HG02588 (cell line): ENCODE results near the gene DSCAML1.
"Not testable (repeated sequence)": the region's sequence is repeated elsewhere in the genome, so short reads cannot be mapped to it uniquely, and the experiment has no call there.

Experiments
- ATAC-seq: cut with Tn5 transposase; IDR thresholded peaks from one replicate; pipeline ENCODE4 v1.9.1; 2021; ENCODE audit warnings: mild to moderate bottlenecking, moderate library complexity; ENCODE audit not compliant: unreplicated experiment

The DSCAML1 gene

DNA sequence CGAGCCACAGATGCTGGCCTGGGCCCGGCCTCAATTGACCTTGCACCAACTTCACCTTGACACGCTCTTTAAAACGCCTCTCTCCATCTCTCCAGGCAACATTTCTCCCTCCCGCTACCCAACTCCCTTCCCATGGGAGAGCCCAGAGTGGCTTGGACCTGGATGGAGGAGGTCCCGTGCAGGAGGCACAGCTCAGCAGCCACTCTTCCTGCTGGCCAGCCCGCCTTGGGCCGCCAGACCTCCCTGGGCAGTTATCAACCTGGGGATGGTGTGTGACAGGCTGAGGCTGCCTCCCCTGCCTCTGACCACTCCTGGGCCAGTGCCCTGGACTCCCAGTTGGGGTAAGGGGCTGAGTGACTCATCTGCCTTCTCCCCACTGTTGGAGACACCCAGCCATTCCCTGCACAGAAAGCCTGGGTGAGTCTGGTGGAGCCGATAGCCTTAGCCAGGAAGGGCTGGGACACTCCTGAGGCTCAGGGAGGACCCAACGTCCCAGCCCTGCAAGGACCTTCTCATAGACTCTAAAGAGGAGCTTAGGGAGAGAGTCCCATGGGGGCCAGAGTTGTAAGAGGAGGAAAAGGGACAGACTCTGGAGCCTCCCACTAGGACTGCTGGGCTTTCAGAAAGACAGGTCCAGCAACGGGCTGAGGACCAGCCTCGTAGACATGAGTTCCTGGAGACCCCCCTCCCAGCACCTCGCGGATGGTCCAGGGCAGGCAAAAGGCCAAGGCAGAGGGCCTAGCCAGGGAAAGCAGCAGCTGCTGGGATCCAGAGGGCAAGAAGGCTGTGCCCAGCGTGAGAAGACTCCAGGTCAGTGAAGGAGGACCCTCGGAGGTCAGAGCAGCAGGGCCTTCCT is 337.7 kb downstream of the DSCAML1 start:
- ATAC-seq, result no peak

DNA sequence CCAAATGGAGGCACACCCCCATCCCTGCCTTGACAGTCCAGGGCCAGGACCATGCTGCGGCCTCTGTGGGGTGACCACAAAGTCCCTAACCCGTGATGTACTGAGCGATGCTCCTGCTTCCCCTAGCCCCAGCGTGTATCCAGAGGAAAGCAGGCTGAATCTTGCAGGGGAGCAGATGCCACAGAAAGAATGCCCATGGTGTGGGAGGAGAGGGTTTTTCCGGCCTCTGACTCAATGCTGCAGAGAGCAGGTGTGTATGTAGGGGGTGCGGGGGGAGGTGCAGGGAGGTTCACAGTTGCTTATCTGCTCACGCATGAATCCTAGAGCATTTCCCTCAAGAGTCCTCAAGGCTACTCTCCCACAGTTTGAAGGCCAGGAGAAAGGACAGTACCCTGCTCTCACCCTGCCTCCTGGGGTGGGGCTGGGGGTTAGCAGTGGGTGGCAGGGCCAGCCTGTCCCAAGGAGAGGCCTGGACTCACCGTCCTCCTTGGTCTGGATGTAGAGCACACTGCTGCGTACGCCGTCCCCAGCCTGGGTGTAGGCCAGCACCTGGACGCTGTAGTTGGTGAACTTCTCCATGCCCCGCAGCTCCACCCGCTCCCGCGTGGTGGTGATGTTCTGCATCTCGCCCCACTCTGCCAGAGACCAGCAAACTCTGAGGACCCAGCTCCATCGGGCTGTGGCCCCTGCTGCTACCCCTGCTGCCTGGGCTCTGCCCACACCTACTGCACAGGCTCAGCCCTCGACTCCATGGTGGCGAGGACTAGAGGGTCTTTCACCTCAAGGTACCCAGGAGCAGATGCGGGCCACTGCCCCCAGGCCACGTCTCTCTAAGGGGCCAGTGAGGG is 338.5 kb downstream of the DSCAML1 start:
- ATAC-seq, result peak; percentile 56

DNA sequence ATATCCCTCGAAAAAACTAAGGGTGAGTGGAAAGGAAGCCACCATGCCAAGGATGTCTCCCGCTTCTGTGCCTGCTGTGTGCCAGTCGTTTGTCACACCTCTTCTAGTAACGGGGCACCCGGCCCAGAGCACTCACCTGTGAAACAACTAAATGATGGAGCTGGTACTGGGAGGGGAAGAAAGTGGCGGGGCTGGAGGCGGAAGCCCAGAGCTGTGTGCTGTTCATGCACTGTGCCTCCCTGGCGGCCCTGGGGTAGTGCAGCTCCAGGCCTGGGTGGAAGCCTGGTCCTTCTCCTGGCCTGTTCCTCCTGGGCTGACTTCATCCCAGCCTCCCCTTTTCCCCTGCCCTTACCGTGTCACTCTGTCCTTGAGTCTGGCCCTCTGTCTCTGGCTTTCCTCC is 339.2 kb downstream of the DSCAML1 start:
- ATAC-seq, result peak; percentile 15

DNA sequence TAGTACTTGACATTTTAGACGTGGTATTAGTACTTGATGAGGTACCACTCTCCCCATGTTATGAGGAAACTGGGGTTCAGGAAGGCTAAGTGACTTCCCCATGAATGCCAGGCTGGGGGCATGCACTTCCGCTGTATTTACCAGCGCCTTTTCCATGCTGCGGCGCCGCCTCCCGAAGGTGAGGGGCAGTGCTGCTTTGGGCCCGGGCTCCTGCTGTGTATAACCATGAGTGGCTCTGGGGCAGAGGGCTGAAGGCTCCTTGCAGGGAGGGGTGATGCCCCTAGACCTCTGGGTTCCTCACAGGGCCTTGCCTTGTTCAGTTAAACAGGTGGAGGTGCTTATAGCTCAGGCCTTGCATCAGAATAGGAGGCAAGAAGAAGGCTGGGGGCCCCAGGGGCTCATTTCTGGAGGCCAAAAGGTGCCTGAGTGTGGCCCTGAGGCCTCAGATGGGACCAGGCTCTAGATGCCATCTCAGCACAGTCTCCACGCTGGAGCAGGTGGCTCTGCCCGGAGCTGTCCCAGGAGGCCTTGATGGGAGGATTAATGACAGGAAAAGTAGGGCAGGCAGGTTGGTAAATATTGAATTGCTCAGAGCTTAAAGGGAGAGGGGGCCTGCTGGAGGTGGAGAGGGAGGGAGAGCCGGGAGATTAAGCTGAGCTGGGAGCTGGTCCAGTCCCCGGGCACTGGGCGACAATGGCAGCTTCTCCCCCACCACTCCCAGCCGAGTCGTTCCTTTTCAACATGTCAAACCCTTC is 339.8 kb downstream of the DSCAML1 start:
- ATAC-seq, result no peak

DNA sequence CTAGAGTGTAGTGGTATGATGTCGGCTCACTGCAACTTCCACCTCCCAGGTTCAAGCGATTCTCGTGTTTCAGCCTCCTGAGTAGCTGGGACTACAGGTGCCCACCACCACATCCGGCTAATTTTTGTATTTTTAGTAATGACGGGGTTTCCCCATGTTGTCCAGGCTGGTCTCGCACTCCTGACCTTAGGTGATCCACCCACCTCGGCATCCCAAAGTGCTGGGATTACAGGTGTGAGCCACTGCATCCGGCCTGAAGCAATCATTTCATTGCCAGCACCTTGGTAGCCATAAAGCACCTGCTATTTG is 340.3 kb downstream of the DSCAML1 start:
- ATAC-seq, result not testable (repeated sequence)

DNA sequence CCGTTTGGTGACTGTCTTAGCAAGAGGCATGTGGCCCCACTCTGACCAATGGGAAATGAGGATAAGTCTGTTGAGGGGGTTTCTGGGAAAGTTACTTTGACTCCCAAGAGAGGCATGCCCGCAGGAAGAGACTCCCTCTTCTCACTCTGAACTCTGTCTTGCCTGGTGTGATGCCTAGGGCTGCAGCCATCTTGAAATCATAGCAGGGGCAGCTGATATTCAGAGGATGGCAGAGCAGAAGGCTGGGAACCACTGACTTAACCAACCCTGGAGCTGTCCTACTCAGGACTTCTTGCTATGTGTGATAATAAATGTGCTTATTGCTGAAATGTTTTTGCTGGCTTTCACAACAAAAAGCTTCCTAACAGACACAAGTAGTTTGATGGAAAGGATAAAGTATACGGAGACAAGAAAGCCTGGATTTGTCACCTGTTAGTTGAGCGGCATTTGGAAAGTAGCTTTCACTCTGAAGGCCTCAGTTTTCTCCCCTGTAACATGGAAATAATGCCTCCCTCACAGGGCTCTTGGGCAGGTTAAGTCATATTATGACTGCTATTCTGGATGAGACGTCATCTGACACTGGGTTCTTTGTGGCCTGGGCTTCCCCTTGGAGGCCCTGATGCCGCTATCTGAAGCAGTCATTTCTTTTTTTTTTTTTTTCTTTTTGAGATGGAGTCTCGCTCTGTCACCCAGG is 340.8 kb downstream of the DSCAML1 start:
- peak; percentile 55 for ATAC-seq

DNA sequence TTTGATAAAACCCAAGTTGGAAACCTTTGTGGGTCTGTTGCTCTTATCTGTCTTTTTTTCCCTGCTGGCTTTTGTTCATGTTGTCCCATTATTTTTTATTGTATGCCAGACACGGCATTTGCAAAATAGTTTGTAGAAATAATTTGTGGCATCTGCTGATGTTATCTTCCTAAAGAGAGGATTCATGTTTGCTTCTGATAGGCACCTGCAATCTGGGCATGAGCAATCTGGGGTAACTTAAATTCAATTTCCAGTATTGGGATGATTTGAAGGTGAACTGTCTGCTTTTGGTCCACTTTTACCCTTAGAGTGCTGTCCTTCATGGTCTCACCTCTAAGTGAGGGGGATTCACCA is 342.5 kb downstream of the DSCAML1 start:
- no peak for ATAC-seq

DNA sequence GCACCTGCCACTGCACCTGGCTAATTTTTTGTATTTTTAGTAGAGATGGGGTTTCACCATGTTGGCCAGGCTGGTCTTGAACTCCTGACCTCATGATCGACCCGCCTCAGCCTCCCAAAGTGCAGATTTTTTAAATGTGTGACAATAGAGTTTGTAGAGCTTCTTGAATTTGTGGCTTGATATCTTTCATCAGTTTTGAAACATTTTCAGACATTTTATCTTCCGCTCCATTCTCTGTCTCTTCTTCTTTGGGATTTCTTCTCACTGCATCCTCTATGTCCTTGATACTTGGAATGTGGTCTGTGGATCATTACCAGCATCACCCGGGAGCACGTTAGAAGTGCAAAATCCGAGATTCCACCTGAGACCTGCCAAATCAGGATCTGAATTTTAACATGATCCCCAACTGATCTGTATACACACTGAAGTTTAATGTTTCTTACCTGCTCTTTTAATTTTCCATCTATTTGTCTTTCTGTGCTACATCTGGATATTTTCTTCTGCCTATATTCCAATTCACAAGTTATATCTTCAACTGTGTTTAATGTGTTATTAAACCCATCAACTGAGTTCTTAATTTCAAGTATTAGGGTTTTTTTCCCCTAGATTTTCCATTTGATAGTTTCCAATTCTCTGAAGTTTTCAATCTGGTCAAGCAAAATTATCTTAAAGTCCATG is 343.0 kb downstream of the DSCAML1 start:
- ATAC-seq, result no peak

DNA sequence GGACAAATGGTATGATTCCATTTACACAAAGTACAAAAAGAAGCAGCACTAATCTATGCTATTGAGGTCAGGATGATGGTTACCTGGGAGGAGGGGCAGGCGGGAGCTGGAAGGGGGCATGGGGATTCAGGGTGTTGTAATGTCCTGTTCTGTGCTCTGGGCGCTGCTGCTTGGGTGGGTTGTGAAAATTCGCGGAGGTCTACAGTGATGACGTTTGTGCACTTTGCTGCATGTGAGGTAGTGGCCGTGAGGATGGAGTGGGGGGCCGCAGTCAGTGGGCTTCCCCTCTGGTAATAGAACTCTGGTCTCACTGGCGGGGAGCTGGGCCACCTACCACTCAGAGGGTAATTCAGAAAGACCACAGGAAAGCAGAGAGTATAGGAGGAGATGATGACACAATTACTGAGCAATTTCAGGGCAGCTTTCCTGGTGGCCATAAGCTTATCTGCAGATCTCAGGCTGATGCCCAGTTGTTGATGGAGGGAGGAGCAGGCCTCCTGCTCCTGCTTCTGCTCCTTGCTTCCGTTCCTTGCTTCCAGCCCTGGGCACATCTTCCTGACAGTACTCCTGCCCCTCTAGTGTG is 347.8 kb downstream of the DSCAML1 start:
- no peak for ATAC-seq

DNA sequence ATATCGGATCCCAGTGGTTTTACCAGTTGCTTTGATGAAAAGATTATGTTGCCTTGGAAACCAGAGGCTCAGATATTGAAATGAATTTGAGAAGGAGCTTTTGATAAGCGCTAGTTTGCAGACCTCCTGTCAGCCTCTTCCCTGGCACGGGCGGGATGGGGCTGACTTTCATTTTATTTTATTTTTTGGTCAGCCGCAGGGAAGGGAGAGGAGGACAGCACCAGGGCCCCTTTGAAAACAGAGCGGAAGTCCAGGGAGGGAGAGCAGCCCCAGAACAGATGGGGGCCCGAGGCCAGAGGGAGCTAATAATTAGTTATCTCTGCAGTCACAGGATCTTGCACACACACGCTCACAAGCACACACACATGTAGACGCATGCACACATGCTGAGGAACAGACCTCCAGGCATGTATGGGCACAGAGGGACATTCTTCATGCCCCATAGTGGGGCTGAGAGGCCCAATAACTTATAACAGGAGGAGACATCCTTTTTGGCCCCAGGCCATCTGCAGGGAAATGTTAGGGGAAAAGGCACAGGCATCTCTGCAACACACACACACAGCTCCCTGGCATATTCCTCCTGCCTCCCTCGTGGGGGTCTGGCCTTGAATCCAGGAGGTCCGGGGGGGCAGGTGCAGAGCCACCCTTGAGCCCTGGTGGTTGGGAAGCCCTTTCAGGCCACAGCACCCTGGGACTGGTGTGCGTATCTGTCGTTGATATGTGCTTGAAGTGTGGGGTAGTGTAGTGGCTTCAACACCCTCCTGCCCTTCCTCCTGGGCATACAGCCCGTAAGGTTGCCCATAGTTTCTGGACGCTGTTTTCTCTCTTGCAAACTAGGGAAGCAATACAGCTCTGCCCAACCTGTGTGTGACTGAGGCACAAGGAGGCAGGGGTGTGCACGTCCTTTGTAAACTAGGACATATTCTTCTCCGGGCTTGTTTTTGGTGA is 352.0 kb downstream of the DSCAML1 start:
- no peak for ATAC-seq

DNA sequence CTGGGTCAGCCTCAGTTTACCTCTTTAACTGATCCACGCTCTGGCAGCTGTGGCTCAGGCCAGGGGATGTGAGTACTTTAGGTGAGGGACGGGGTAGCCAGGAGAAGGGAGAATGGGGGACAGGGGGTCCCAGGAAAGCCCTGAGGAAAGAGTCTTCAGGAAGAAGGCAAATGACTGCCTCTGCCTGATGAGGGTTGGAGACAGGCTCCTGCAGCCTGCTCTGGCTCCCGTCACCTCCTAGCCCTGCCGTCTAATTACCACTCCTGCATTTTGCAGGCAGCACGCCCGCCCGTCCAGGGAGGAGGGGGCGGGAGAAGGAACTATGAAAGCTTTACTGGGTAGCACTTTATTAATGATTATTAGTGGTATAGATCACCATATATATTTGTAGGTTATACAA is 352.8 kb downstream of the DSCAML1 start:
- ATAC-seq, result no peak

DNA sequence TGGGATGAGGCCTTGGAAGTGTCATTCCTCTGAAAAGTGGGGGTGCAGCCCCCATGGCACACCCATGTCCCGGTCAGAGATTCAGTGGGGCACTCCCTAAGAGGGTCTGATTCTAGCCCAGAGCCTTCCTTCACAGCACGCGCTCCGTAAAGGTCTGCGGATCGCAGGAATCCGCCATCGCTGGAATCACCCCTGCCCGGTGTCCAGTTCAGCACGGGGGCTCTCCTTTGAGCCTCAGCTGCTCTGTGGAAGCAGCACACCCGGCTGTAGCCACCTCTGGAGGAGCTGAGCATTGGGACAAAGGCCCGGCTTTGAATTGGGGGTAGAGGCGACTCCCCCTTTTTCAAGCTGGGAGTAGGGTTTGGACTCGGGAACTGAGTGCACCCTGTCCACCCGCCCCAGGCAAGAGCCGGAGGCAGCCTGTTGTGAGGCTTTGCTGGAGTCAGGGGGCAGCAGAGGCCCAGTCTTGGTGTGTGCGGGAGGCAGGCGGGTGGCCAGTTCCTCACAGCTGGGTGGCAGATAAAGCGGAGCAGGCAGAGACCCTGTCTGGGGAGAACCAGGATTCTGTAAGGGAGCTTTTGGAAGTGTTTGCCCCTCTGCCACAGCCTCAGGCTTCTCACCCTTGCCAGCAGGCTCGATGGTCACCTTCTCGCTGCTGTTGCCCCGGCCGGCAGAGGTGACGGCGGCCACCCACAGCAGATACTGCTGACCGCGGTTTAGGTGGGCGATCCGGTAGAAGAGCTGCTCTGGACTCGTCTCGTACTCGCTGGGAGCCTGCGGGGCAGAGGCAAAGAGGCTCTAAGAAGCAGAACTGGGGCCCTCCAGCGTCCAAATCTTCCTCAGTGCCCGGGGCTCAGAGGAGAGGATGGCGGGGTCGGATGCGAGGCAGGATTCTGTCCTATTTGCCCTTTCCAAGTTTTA is 353.5 kb downstream of the DSCAML1 start:
- no peak for ATAC-seq

DNA sequence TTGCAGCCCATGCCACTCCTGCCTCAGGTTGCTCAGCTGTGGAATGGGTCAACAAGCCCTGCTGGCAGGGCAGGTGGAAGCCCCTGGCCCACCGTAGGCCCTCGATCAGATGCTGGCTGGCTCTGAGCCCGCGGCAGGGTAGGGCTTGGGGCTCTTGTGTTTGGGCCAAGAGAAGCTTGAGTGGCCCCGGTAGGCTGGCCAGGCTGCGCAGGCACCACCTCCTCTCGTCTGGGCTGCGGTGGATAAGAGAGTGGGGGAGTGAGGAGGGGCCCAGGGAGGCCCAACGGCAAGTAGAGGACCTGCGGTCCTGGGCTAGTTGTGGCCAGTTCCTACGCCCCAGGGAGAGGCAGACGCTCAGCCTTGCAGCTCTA is 354.2 kb downstream of the DSCAML1 start:
- no peak for ATAC-seq

DNA sequence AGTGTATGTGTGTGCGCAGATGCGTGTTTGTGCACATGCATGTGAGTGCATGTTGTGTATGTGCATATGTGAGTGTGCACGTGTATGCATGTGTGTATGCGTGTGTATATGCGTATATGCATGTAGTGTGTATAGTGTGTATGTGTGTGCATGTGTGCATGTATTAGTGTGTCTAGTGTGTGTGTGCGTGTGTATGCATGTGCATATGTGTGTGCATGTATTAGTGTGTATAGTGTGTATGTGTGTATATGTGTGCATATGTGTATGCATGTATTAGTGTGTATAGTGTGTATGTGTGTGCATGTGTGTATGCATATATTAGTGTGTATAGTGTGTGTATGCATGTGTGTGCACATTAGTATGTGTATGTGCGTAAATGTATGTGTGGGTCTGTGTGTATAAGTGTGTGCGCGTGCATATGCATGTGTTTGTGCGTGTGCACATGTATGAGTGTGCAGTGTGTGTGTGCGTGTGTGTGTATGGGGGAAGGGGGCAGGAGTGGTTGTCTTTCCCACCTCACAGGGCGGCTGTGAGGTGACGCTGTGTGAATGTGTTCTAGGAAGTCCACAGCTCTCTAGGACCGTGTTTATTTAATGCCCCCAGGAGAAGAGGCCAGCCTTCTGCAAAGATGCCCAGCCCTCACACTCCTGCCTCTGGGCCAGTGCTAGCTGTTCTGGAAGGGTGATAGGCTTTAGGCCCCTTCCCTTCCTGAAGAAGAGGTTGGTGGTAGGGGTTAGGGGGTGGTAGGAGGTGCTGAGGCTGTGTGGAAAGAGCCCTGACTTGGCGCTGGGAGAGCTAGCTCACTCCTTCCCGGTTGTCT is 354.8 kb downstream of the DSCAML1 start:
- no peak for ATAC-seq

DNA sequence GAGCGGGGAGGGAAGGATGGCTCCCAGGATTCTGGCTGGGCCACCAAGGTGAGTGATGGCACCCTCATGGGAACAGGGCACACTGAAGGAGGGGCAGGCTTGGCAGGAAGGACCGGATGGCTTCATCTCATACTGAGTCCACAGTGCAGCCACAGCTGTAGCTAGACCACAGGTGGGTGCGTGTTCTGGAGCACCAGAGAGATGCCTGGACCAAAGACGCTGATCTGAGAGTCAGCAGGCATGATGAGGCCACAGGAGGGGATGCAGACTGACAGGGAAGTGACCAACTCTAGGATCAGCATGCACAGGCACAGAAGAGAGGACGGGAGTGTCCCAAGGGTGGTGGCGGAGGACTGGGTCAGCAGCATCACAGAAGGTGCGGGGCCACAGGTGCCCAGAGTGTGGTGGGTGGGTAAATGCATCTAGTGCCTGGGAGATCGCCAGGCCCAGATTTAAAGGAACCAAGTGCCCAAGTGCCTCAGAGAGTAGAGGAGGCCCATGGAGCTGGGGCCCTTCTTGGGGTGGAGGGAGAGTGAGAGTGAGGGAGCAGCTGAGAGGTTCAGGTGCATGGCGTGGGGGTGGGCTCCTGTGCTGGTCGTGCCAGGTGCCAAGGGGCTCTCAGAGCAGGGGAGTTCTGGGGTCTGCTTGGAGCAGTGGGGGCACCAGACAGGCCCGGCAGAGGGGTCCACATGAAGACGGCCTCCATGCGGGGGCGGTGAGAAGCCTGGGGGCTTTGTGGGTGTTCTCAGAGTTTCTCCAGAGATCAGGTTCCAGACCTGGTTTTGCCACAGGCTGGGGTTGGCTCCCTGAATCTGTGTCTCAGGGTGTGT is 355.7 kb downstream of the DSCAML1 start:
- ATAC-seq, result no peak

DNA sequence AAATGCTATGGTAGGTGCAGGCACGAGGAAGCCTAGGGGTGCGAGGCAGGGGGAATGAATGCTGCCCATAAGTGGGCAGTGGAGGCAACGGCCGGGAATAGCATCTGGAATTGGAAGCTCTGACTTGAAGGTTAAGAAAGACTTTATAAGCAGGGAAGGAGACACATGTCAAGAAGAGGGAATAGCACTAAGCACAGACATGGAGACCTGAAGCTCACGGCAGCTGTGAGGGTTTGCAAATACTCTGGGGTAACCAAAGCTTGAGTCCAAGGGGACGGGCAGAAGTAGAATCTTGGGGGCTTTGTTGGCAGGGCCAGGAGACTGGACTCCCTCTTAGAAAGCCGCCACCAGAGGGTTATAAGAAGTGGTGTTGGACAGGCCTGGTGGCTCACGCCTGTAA is 356.8 kb downstream of the DSCAML1 start:
- ATAC-seq, result no peak
